CD4-positive, CD25-positive, alpha-beta regulatory T cell (primary cell): Measurements from ENCODE around the gene MICALL2. TPM values are rescaled to one million over a fixed set of nuclear protein-coding genes. Genes with fewer than 3 reads are reported as not detected.

Source experiments
- ATAC-seq, 2 donors: fragments of 150-1000 bp; cut with Tn5 transposase; one replicate each; pipeline ENCODE4 v1.10.0; 2021; ENCODE audit warnings: low read depth in 2 of 2, moderate number of reproducible peaks in 2 of 2, moderate library complexity in 1 of 2
- DNase-seq, 3 donors: peaks; one replicate each; pipeline versions ENCODE4 v3.0.0 to v3.0.0-alpha.2; 2012 to 2022; ENCODE audit warnings: mixed read lengths in 1 of 3
- H3K27ac ChIP-seq: one replicate; pipeline ENCODE4 v1.7.0; 2013; ENCODE audit warnings: mild to moderate bottlenecking, low read length; ENCODE audit not compliant: insufficient read depth, poor library complexity, severe bottlenecking
- H3K27me3 ChIP-seq: one replicate; pipeline ENCODE4 v1.7.0; 2013; ENCODE audit warnings: low read length; ENCODE audit not compliant: control insufficient read depth, insufficient read depth
- H3K36me3 ChIP-seq: one replicate; pipeline ENCODE4 v1.7.0; 2013; ENCODE audit warnings: mild to moderate bottlenecking, low read length, moderate library complexity; ENCODE audit not compliant: control insufficient read depth, insufficient read depth
- H3K4me1 ChIP-seq: 2 replicates; pipeline ENCODE4 v1.7.0; 2013; ENCODE audit warnings: mild to moderate bottlenecking, low read length; ENCODE audit not compliant: insufficient read depth, control insufficient read depth, poor library complexity, severe bottlenecking
- H3K4me3 ChIP-seq: one replicate; pipeline ENCODE4 v1.7.0; 2013; ENCODE audit warnings: low read depth, mild to moderate bottlenecking, low read length, moderate library complexity
- H3K9me3 ChIP-seq, 2 experiments: 1 replicate in 1 of 2; 2 replicates in 1 of 2; pipeline ENCODE4 v1.7.0; 2013; ENCODE audit warnings: low read length in 2 of 2, mild to moderate bottlenecking in 1 of 2, moderate library complexity in 1 of 2; ENCODE audit not compliant: control insufficient read depth in 2 of 2
- H3K27ac Mint-ChIP-seq, 3 donors: one replicate each; pipeline ENCODE4 v1.8.0; 2020 to 2022; ENCODE audit warnings: mild to moderate bottlenecking in 3 of 3, mixed read lengths in 3 of 3, moderate library complexity in 2 of 3
- H3K27me3 Mint-ChIP-seq: one replicate; pipeline ENCODE4 v1.8.0; 2022; ENCODE audit warnings: mild to moderate bottlenecking, mixed read lengths
- H3K36me3 Mint-ChIP-seq: one replicate; pipeline ENCODE4 v1.8.0; 2020; ENCODE audit warnings: mixed read lengths
- H3K4me1 Mint-ChIP-seq, 4 donors: one replicate each; pipeline ENCODE4 v1.8.0; 2020 to 2022; ENCODE audit warnings: mixed read lengths in 4 of 4, mild to moderate bottlenecking in 1 of 4
- H3K4me3 Mint-ChIP-seq, 4 donors: one replicate each; pipeline ENCODE4 v1.8.0; 2020 to 2022; ENCODE audit warnings: mild to moderate bottlenecking in 4 of 4, mixed read lengths in 4 of 4, moderate library complexity in 3 of 4
- H3K9me3 Mint-ChIP-seq, 7 donors: one replicate each; pipeline ENCODE4 v1.8.0; 2020 to 2022; ENCODE audit warnings: mixed read lengths in 7 of 7, mild to moderate bottlenecking in 3 of 7, moderate library complexity in 2 of 7
- polyA plus RNA-seq, 4 donors: library from polyadenylated mRNA; unstranded; fragments of 300-500 nt; fragmentation: Illumina TruSeq; gene quantifications; one replicate each; pipeline ENCODE4 v1.2.3, GENCODE V29; 2021
- total RNA-seq: library from RNA; stranded (reverse); gene quantifications from one replicate; pipeline ENCODE4 v1.2.3, GENCODE V29; 2022

MICALL2 gene
- total and polyA plus RNA-seq, 5 donors from 2014 or later = 0.14 to 3.3 (median 0.27) TPM; not detected in 1

DNA sequence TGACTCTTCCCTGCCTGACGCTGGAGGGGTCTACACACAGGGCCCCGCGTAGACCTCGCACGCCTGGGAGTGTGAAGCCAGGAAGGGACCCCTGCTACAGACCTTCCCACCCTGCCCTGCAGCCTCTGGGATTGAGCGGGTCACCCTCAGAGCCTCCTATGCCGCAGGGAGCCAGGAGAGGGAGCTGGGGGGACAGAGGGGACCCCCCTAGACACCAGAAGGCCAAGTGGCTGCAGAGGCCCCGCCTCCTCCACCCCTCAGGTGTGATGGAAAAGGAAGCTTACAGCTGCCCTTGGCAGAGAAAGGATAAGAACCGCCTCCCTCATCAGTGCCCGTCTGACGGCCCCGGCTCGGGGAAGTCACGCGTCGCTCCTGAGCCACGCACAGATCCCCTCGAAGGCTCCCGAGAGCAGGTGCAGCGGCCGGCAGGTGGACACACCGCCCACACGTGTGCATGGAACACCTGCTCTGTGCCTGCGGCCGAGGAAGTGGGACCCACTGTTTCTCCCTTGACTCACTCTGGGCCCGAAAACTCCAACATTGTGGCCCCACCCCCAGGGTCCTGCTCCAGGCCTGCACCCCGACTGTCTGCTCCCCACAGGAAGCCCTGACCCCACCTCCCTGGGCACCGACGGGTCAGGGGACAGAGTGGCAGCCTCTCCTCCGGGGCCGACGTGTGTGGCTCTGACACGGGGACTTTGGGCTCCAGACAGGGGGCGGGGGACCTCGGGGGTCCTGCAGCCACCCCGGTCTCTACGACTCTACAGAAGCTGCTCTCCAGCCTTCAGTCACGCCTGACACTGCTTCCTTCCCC is 73.3 kb downstream of the MICALL2 start:
- no peaks in the 10 kb centered on the region for H3K27me3 ChIP-seq

DNA sequence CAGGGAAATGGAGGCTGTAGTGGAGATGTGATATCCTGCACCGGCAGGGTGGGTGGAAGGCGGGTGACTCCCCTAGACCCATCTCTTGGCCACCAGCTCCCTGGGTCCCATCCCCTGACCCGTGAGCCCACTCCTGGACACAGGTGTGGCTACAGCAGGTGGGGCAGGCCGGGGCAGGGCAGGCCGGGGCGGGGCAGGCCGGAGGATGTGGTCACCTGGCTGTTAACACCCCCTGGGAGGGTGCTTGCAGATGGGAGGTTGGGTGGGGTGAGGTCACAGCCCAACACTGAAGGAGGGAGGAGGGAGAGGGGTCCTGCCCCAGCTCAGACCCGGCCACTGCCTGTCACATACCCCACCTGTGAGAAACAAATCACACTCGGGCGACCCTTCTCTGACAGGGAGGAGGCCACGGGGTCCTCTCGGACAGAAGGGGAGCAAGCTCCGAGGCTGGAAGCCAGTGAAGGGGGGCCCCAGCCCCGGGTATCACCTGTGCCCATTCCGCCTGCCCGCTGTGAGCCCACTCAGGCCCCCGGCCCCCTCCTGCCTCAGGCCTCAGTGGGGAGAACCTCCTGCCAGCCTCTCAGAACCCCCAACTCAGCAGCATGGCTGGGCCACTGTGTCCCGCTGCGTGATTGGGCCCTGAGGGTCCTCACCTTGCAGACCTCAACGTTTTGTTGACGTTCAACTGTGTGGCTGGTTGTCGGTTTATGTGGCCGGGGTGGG is 74.0 kb downstream of the MICALL2 start:
- Histone ChIP-seq H3K36me3 (no peaks in the 10 kb centered on the region), H3K4me3 (no peak overlapping the region), H3K9me3 (no peaks in the 10 kb centered on the region), H3K27me3 (no peaks in the 10 kb centered on the region), H3K4me1 (no peaks in the 10 kb centered on the region), H3K27ac (no peak overlapping the region)
- Mint-ChIP-seq H3K36me3 (peaks cover 3% of the 10 kb centered on the region), H3K27me3 (peaks cover 17% of the 10 kb centered on the region), H3K4me1 (no peaks in the 10 kb centered on the region), H3K27ac (no peak overlapping the region), H3K4me3 (no peak overlapping the region), H3K9me3 (peaks cover 0 to 4% (median 0%) of the 10 kb centered on the region in 7 donors)
- DNase-seq = no peak
- peak in 1 of 2 donors; percentile 24 for ATAC-seq

More for the DNA sequence above, 73.3 kb downstream of the MICALL2 start:
- Mint-ChIP-seq H3K4me3 (no peak overlapping the region), H3K9me3 (peaks cover 0 to 5% (median 0%) of the 10 kb centered on the region in 7 donors), H3K36me3 (peaks cover 3% of the 10 kb centered on the region), H3K27ac (no peak overlapping the region), H3K4me1 (no peaks in the 10 kb centered on the region), H3K27me3 (peaks cover 18% of the 10 kb centered on the region)
- no peak overlapping the region for H3K4me3 ChIP-seq
- no peaks in the 10 kb centered on the region for H3K9me3 ChIP-seq
- H3K4me1 ChIP-seq = no peaks in the 10 kb centered on the region
- no peak for DNase-seq
- no peak for ATAC-seq
- no peak overlapping the region for H3K27ac ChIP-seq
- no peaks in the 10 kb centered on the region for H3K36me3 ChIP-seq

Other genes starting within 250 kb of the MICALL2 start
- gene UNCX, start 226.6 kb downstream of the MICALL2 start, total RNA-seq = not detected
- not detected for gene UNCX, start 226.6 kb downstream of the MICALL2 start, polyA plus RNA-seq
- 107 TPM for gene INTS1, start 44.9 kb upstream of the MICALL2 start, total RNA-seq
- 10 to 100 TPM in 2 of 4 donors, 1 to 10 TPM in 2; 8.5 to 11.9 (median 10.1) TPM for gene INTS1, start 44.9 kb upstream of the MICALL2 start, polyA plus RNA-seq
- gene MAFK, start 71.2 kb upstream of the MICALL2 start, total RNA-seq = 61.5 TPM
- under 1 TPM; 0.31 to 0.62 (median 0.47) TPM for gene MAFK, start 71.2 kb upstream of the MICALL2 start, polyA plus RNA-seq
- not detected for gene TMEM184A, start 96.7 kb upstream of the MICALL2 start, total RNA-seq
- gene TMEM184A, start 96.7 kb upstream of the MICALL2 start, polyA plus RNA-seq = under 1 TPM in 1 of 4 donors, not detected in 3; 0.25 TPM
- 16.3 TPM for gene PSMG3, start 110.6 kb upstream of the MICALL2 start, total RNA-seq
- gene PSMG3, start 110.6 kb upstream of the MICALL2 start, polyA plus RNA-seq = 10 to 100 TPM; 41.2 to 47.8 (median 46.6) TPM
- not detected for gene ELFN1, start 210.8 kb upstream of the MICALL2 start, total RNA-seq
- gene ELFN1, start 210.8 kb upstream of the MICALL2 start, polyA plus RNA-seq = not detected